ENCODE data around the gene HSPA12B. TPM values are rescaled to one million over a fixed set of nuclear protein-coding genes. Genes with fewer than 3 reads are reported as not detected.

HSPA12B gene
- total and polyA plus RNA-seq, 2 of the 8 experiments (the other 6 are each of a cell fraction or from before 2014, with no cell fraction given), result 2.2 to 4.3 TPM

- whole genome bisulfite sequencing, 2 experiments (ENCODE audit: extremely low coverage in 1 of 2, insufficient coverage in 1 of 2, insufficient read length in 1 of 2, insufficient replicate concordance in 2 of 2, low coverage in 1 of 2, low lambda C conversion rate in 2 of 2, missing lambda C conversion rate in 1 of 2), result 3% methylated on average over 67 of the region's 70 CpGs; no CpG with 5 or more reads in 1 of the 2 experiments
- Histone ChIP-seq H3K4me2 (ENCODE audit: insufficient read depth in 1 of 2, low read depth in 2 of 2, low read length in 2 of 2) (peak overlapping the region; percentile 83 to 95), H3K4me3 (ENCODE audit: extremely low read depth in 1 of 4, insufficient read depth in 2 of 4, low read depth in 3 of 4, low read length in 4 of 4) (peak overlapping the region; percentile 46 to 81 (median 62))
- peak; percentile 54; the same call in 1 of the 2 replicates for TF ChIP-seq TAF1 (IDR thresholded peaks at IDR 0.05; ENCODE audit: low read depth, low read length)
Observed at GRCh38 chr20:3777716-3778629, 45.5 kb downstream of the HSPA12B start.

More at GRCh38 chr20:3777716-3778629, 45.5 kb downstream of the HSPA12B start:
- Histone ChIP-seq H2AK5ac (ENCODE audit: low read depth, low read length) (no peak overlapping the region), H2BK120ac (replicated peaks; ENCODE audit: low read depth, low read length) (no peak overlapping the region), H2BK20ac (ENCODE audit: low read length) (no peak overlapping the region), H4K8ac (ENCODE audit: extremely low read depth, insufficient read depth, low read length) (peak overlapping the region; percentile 80), H3K18ac (ENCODE audit: extremely low read depth, low read length) (peak overlapping the region; percentile 90), H3K23ac (ENCODE audit: insufficient read length) (no peak overlapping the region), H3K9me3 (ENCODE audit: insufficient read depth in 2 of 2, low read depth in 1 of 2, low read length in 1 of 2) (no peaks in the 10 kb centered on the region; a peak in 1 of 4 replicates), H4K20me1 (replicated peaks in 1 of 2; ENCODE audit: control insufficient read depth in 1 of 2, insufficient read depth in 2 of 2, low read length in 2 of 2) (no peaks in the 10 kb centered on the region), H3K56ac (replicated peaks; ENCODE audit: insufficient read length, low read depth, low read length) (peak overlapping the region; percentile 14), H3K79me1 (ENCODE audit: low read depth, low read length) (no peaks in the 10 kb centered on the region), H3K79me2 (ENCODE audit: control insufficient read depth in 1 of 2, insufficient read depth in 2 of 2, low read length in 2 of 2) (no peaks in the 10 kb centered on the region), H3K4ac (replicated peaks; ENCODE audit: insufficient read length, low read depth, low read length) (no peak overlapping the region), H3K9ac (replicated peaks in 1 of 4; ENCODE audit: extremely low read depth in 1 of 4, low read depth in 3 of 4, low read length in 3 of 4) (peak overlapping the region in 1 of 4 experiments; percentile 16; a peak in 1 of 7 replicates), H3K36me3 (ENCODE audit: control insufficient read depth in 2 of 4, insufficient read depth in 4 of 4, low read length in 3 of 4) (no peaks in the 10 kb centered on the region), H2BK5ac (ENCODE audit: low read depth, low read length) (peak overlapping the region; percentile 47; the same call in 1 of the 2 replicates), H2AFZ (ENCODE audit: low read length) (peak overlapping the region; percentile 88; the same call in 1 of the 2 replicates), H3K23me2 (ENCODE audit: low read depth, low read length) (peaks cover 17% of the 10 kb centered on the region; the same call in 1 of the 2 replicates), H3K14ac (ENCODE audit: insufficient read length) (peak overlapping the region; percentile 67), H3K27ac (ENCODE audit: low read depth, low read length) (no peak overlapping the region), H4K5ac (ENCODE audit: insufficient read length, low read depth, low read length) (peak overlapping the region; percentile 26), H2BK12ac (ENCODE audit: low read depth, low read length) (peak overlapping the region; percentile 50; the same call in 1 of the 2 replicates), H4K91ac (replicated peaks; ENCODE audit: insufficient read length, low read length) (peak overlapping the region; percentile 70), H3K4me1 (replicated peaks in 1 of 4; ENCODE audit: control insufficient read depth in 3 of 4, insufficient read depth in 4 of 4, low read length in 3 of 4) (peaks cover 0 to 11% (median 9%) of the 10 kb centered on the region in 4 experiments; a peak in 6 of 7 replicates), H3K27me3 (replicated peaks in 1 of 4; ENCODE audit: control insufficient read depth in 3 of 4, extremely low read depth in 1 of 4, insufficient read depth in 3 of 4, low read length in 3 of 4) (peaks cover 0 to 30% (median 26%) of the 10 kb centered on the region in 4 experiments; a peak in 6 of 7 replicates), H2BK15ac (ENCODE audit: low read length) (peak overlapping the region; percentile 81; the same call in 1 of the 2 replicates)
- DNase-seq (ENCODE audit: low read depth in 1 of 2, low spot score in 2 of 2), result peak in 1 of 2 experiments; percentile 90
- POLR2A ChIA-PET (ENCODE audit: partially characterized antibody), result interaction anchor here (0.6 to 3.8 kb wide), 11 partner anchors 10 to 85 kb away, joined by 3 to 42 read pairs (median 3); partner anchors contain the start of gene ADISSP
- CTCF ChIA-PET (ENCODE audit: partially characterized antibody), result interaction anchor here (0.6 to 3.6 kb wide), 24 partner anchors 9 to 299 kb away, joined by 3 to 31 read pairs (median 4); partner anchors contain the start of genes ADISSP, AP5S1 and CENPB
- FAIRE-seq, result no peak

Measured in H1 (cell line).